HG03135 (cell line): ENCODE results near the gene KITLG.
"Not testable (repeated sequence)": the region's sequence is repeated elsewhere in the genome, so short reads cannot be mapped to it uniquely, and the experiment has no call there.

Experiments
- ATAC-seq: cut with Tn5 transposase; IDR thresholded peaks from one replicate; pipeline ENCODE4 v1.9.1; 2021; ENCODE audit warnings: mild to moderate bottlenecking, moderate library complexity; ENCODE audit not compliant: unreplicated experiment

KITLG gene, protein sequence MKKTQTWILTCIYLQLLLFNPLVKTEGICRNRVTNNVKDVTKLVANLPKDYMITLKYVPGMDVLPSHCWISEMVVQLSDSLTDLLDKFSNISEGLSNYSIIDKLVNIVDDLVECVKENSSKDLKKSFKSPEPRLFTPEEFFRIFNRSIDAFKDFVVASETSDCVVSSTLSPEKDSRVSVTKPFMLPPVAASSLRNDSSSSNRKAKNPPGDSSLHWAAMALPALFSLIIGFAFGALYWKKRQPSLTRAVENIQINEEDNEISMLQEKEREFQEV

DNA sequence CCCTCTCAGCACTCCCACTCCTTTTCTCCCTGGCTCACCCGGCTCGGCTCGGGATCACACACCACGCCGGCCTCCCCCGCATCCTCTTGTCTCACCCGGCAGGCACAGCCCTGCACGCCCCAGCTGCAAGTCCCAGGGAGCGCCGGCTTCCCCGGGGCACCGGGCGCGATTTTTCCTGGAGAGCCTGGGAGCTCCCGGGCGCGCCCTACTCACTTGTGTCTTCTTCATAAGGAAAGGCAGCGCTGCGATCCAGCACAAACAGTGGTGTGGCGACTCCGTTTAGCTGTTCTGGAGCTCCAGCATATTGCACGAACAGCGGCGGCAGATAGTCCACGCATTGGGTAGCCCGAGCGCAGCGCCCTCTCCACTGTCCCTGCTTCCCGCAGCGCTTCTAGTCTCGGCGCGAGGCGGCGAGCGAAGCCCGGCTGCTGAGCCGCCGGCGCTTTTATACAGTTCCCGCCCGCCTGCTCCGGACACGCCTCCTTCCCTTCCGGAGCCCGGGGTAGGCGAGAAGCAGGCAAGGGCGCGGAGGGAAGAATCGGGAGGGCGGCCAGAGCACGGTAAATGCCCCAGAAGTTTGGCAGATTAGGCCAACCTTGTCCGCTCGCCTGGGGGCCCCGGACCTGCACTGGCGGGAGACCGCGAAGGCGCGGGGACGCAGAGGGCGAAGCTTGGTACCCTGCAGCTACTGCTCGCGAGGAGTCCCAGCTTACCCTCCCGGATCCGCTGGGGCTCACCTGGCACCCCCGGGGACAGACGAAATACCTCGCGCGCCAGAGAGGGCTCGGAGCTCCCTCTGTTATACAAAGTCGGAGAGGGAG is at the start of gene KITLG:
Gene KITLG, minus strand, starts transcription at position 421 of the 821 bp plus-strand sequence. Its CDS starts 193 bp downstream, at position 228.
- peak; percentile 64 for ATAC-seq

GRCh38 chr12:88628856-88629509 is 48.7 kb upstream of the KITLG start:
- ATAC-seq: no peak

- not testable (repeated sequence) for ATAC-seq
Measured at GRCh38 chr12:88628035-88628434, 47.8 kb upstream of the KITLG start.

DNA sequence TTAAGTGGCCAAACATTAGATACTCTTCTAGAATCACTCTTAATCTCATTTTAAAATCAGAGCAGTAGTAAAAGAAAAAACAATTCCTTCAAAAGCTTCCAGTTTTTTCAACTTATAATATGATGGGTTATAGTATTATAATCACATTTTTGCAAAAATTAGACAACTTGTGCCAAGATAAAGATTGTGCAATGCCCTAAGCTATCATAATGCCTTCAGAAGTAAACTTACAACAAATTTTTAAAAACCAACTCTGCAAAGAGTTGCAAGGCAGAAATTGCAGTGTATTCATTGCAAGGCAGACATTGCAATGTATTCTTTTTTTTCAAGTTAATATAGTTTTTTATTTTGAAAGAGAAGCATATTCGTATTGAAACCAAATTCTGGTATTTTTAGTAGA is 47.2 kb upstream of the KITLG start:
- ATAC-seq: no peak

GRCh38 chr12:88625356-88625755 is 45.1 kb upstream of the KITLG start:
- ATAC-seq: no peak

DNA sequence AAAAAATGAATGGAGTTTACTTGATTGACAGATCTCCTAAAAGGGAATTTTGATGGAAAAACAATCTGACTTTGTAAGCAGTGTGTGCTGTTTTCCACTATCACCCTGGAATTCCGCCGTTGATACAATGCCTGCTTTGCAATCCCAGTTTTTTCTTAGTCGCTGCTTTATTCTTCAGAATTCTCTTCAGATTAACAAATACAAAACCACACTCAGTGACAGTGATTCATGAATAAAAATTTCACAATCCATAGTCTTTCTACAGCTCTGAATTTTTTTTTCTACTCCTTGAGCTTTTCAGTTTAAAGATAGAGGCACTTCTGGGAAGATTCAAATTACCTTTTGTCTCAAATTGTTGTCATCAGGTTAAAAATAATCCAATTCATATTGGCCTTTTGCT is 44.6 kb upstream of the KITLG start:
- ATAC-seq: no peak

DNA sequence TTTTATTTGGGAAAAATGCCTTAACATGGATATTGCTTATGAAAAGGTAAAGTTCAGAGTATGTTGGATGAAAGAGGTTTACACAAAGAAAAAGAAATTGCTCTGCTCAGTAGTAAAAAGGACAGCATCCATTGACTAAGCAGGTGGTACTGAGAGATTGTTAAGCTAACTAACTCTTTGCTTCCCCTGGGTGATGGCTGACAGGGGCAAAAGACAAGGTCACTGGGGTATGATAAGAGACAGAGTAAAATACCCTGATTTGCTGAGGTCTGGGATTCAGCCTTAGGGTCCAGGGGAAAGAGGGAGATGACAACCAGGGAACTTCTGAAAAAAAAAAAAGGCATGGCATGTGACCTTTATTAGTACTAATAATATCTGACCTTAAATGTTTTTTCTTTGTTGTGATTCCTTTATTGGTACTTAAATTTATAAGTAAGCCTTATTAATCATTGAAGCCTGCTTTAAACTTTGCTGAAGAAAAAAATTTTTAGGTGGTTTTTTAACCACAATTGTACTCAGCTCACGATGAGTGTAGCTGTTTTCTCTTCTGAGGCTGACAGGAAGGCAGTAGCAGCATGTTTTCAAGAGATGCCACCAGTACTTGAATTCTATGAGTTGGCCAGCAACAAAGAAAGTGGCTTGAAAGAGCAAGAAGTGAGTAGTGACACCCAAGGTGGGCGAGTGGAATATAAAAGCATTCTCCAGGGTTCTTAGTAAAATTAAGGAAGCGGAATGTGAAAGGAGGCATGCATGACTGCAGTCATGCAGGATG is 43.7 kb upstream of the KITLG start:
- no peak for ATAC-seq

DNA sequence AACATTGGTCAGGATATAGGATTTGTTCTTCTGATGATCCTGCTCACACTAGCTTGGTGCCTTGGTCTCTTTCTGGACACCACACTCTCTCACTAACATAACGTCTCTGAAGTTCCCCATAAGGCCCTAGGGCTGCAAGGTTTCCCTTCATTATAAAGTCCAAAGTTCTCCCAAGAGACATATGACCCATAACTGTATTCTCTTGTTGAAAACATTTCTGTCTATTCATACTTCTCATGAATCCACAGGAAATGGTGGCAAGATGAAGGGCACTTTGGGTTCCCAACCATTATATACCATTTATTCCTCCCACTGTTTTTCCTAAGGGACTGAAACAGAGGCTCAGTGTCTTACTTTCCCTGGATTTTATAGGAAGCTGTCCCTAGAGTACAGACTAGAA is 37.1 kb upstream of the KITLG start:
- ATAC-seq: no peak

- no peak for ATAC-seq
Measured at GRCh38 chr12:88615490-88615889, 35.2 kb upstream of the KITLG start.

DNA sequence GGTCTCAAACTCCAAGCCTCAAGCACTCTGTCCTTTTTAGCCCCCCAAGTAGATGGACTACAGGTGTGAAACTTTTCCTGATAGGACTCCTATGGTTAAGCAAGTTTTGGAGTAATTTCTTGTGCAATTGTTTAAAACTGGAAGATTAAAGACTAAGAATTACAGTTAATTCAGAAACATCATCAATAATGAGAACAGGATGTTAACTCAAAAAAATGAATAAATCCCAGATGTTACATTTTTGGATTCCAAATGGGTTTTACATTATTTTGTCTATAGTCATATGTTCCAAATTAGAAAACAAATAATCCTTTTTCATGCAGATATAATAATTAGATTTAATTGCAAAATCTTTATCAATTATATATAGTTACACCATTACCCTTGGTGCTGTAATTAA is 24.4 kb upstream of the KITLG start:
- no peak for ATAC-seq

DNA sequence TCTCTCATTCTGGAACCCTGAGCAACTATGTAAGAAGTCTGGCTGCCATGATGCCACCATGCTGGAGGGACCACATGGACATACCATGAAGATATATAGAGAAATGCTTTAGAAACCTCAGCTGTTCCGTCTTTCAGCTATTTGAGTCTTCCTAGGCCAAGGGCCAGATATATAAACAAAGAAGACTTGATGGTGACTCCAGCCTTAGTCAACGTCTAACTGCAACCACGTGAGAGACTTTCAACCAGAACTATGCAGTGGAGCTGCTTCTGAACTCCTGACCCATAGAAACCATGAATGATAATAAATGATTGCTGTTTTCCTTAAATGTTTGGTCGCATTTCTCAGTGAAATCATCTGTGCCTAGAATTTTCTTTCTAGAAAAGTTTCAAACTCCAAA is 20.0 kb upstream of the KITLG start:
- no peak for ATAC-seq

GRCh38 chr12:88597365-88597764 is 17.1 kb upstream of the KITLG start:
- ATAC-seq: no peak

DNA sequence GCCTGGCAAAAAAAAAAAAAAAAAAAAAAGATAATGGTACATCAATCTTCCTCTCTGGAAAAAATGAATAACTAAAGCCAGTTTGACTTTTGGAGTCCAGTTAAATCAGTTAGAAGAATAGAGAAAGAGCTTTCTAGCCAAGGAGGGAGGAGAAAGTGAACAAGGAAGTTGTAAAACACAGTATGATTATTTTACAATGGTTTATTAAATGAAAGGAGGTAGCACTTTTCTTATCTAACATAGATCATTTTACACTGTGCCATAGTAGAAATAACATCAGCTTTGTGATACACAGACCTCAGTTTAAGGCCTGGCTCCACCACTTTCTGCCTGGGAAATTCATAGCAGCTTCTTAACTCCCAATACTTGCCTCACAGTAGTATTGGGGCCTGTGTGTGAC is 15.4 kb upstream of the KITLG start:
- no peak for ATAC-seq

- no peak for ATAC-seq
Measured at GRCh38 chr12:88594780-88595179, 14.5 kb upstream of the KITLG start.

GRCh38 chr12:88591343-88591742 is 11.1 kb upstream of the KITLG start:
- ATAC-seq: no peak

DNA sequence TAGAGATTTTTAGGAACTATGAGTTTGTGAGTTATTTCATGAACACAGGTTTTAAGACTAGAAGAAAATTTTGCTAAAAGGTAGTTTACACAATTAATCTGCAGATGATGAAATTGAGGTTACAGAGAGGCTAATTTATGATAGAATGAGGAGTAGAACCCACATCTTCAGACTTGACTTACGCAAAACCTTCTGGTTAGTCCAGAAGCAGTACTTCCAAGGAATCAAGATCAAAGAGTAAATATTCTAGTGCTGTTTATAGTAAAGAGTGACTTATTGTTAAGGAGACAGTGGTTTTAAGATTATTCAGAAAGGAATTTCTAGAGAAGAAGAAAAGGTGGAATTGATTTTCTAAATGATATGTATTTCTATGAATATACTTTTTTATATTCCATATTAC is 10.6 kb upstream of the KITLG start:
- ATAC-seq: no peak

DNA sequence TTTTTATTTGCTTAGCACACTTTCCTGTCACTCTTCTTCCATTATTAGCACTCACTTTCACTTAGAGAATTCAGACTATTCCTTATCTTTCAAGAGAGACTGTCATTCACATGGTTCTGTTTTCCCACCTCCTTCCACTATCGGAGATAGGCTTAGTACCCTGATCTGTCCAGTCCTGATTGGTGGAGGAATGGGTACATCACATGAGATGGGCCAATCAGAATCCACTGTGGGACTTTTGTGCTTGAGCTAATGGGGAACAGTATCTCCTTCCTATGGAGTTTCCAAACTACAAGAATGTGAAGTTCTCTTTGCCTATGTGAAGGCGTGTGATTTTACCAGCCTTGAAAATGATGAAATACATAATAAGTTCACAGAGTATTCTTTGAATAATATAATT is 4.8 kb upstream of the KITLG start:
- no peak for ATAC-seq

GRCh38 chr12:88579601-88580050 is 645 bp downstream of the KITLG start:
- no peak for ATAC-seq

DNA sequence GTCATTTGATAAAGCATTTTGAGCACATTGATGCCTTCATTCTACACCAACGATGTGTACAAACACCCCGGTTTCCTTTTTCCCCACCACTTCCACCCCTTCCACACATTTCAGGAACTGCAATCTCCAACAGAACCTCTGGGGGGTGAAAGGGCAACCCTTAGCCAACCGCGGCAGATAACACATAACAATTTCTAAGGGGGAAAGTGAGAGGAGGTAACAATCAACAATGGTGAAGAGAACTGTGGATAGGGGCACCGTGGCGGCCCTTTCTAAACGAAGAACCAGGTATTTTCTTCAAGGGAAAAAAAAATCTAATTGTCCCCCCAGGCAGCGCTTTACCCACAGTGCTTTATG is 1.1 kb downstream of the KITLG start:
- no peak for ATAC-seq

GRCh38 chr12:88578276-88579160 is 1.8 kb downstream of the KITLG start:
- ATAC-seq: no peak
